Measurements from ENCODE around the gene GATAD2B.
A peak's percentile ranks its signal among the peaks of the same experiment; 100 is the strongest.

The GATAD2B gene

DNA sequence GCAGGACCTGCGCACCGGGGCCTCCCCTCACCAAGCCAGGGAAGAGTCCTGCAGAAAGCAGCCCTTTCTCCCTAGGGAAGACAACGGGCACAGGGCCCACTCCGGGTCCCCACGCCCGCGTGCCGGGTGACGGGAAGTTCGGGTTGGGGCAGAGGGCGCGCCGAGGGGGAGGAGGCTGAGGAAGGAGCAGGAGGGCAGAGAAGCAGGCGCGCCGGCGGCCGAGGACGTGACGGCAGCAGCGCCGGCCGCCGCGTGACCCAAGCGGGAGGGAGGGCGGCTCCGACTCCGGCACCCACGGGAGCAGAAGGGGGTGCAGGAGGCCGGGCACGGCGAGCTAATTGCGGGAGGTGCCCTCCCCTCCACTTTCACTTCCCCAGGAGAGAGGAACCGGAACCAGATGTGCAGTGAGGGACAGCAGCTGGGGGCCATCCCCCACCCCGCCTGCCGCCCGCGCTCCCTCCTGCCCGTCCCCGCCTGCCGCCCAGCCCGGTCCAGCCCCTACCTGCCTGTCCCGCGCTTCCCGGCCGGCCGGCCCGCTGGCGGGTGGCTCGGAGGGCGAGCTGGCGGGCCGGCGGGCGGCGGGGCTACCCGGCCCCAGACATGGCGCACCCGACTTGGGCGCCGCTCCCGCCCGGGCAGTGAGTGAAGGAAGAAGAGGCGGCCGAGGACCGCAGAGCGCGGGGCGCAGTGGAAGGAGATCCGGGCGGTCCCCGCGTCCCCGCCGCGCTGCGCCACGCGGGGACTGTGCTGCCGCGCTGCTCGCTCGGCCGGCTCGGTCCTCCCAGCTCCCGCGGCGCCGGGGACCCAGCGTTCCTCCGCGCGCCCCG, 23.2 kb upstream of the GATAD2B start (continued):
- TF ChIP-seq, protein P1, sequence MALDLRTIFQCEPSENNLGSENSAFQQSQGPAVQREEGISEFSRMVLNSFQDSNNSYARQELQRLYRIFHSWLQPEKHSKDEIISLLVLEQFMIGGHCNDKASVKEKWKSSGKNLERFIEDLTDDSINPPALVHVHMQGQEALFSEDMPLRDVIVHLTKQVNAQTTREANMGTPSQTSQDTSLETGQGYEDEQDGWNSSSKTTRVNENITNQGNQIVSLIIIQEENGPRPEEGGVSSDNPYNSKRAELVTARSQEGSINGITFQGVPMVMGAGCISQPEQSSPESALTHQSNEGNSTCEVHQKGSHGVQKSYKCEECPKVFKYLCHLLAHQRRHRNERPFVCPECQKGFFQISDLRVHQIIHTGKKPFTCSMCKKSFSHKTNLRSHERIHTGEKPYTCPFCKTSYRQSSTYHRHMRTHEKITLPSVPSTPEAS (tag by site-specific recombination; IDR thresholded peaks at IDR 0.05): peak; percentile 79; the same call in 1 of the 2 replicates
- TF ChIP-seq, protein P2, sequence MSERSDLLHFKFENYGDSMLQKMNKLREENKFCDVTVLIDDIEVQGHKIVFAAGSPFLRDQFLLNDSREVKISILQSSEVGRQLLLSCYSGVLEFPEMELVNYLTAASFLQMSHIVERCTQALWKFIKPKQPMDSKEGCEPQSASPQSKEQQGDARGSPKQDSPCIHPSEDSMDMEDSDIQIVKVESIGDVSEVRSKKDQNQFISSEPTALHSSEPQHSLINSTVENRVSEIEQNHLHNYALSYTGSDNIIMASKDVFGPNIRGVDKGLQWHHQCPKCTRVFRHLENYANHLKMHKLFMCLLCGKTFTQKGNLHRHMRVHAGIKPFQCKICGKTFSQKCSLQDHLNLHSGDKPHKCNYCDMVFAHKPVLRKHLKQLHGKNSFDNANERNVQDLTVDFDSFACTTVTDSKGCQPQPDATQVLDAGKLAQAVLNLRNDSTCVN (tag by site-specific recombination; optimal IDR thresholded peaks at IDR 0.05): peak; percentile 98
- TF ChIP-seq, protein P3, sequence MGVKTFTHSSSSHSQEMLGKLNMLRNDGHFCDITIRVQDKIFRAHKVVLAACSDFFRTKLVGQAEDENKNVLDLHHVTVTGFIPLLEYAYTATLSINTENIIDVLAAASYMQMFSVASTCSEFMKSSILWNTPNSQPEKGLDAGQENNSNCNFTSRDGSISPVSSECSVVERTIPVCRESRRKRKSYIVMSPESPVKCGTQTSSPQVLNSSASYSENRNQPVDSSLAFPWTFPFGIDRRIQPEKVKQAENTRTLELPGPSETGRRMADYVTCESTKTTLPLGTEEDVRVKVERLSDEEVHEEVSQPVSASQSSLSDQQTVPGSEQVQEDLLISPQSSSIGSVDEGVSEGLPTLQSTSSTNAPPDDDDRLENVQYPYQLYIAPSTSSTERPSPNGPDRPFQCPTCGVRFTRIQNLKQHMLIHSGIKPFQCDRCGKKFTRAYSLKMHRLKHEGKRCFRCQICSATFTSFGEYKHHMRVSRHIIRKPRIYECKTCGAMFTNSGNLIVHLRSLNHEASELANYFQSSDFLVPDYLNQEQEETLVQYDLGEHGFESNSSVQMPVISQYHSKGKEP (tag by site-specific recombination; IDR thresholded peaks at IDR 0.05): no peak
- TF ChIP-seq SP3 (tag by site-specific recombination; IDR thresholded peaks at IDR 0.05) (peak; percentile 76), GLIS1 (tag by site-specific recombination; IDR thresholded peaks at IDR 0.05) (peak; percentile 98), ZNF514 (tag by site-specific recombination; IDR thresholded peaks at IDR 0.05) (no peak), ZNF366 (tag by site-specific recombination; conservative IDR thresholded peaks at IDR 0.05) (0 out of 2 replicates have a peak, but pooled peaks have one; percentile 15), ZNF629 (tag by site-specific recombination; IDR thresholded peaks at IDR 0.05) (peak; percentile 62; the same call in 1 of the 2 replicates), ZNF473 (tag by site-specific recombination; IDR thresholded peaks at IDR 0.05) (no peak), ZNF571 (tag by site-specific recombination; IDR thresholded peaks at IDR 0.05) (no peak), GLIS2 (tag by site-specific recombination; IDR thresholded peaks at IDR 0.05) (peak; percentile 98), HOXC10 (CRISPR knock-in tag; IDR thresholded peaks at IDR 0.05) (no peak), ZNF341 (tag by site-specific recombination; IDR thresholded peaks at IDR 0.05; ENCODE audit: low read depth) (peak; percentile 89), ZNF16 (tag by site-specific recombination; IDR thresholded peaks at IDR 0.05; ENCODE audit: low read depth) (no peak), ZNF394 (tag by site-specific recombination; IDR thresholded peaks at IDR 0.05; ENCODE audit: borderline replicate concordance) (peak; percentile 43; the same call in 1 of the 2 replicates), ZXDB (tag by site-specific recombination; IDR thresholded peaks at IDR 0.05) (peak; percentile 38; the same call in 1 of the 2 replicates), ZNF510 (tag by site-specific recombination; IDR thresholded peaks at IDR 0.05; ENCODE audit: insufficient replicate concordance) (no peak), ZNF324 (tag by site-specific recombination; IDR thresholded peaks at IDR 0.05) (peak; percentile 42; the same call in 1 of the 2 replicates), ZSCAN16 (tag by site-specific recombination; IDR thresholded peaks at IDR 0.05) (no peak), ZNF792 (tag by site-specific recombination; IDR thresholded peaks at IDR 0.05) (no peak), OSR2 (tag by site-specific recombination; IDR thresholded peaks at IDR 0.05) (peak; percentile 64), ZNF146 (tag by site-specific recombination; IDR thresholded peaks at IDR 0.05) (0 out of 2 replicates have a peak, but pooled peaks have one; percentile 5), ZNF423 (tag by site-specific recombination; IDR thresholded peaks at IDR 0.05) (peak; percentile 98), ZBTB48 (tag by site-specific recombination; IDR thresholded peaks at IDR 0.05) (peak; percentile 52; the same call in 1 of the 2 replicates), ZNF654 (tag by site-specific recombination; IDR thresholded peaks at IDR 0.05; ENCODE audit: low read depth) (no peak)
- TF ChIP-seq, protein P4, sequence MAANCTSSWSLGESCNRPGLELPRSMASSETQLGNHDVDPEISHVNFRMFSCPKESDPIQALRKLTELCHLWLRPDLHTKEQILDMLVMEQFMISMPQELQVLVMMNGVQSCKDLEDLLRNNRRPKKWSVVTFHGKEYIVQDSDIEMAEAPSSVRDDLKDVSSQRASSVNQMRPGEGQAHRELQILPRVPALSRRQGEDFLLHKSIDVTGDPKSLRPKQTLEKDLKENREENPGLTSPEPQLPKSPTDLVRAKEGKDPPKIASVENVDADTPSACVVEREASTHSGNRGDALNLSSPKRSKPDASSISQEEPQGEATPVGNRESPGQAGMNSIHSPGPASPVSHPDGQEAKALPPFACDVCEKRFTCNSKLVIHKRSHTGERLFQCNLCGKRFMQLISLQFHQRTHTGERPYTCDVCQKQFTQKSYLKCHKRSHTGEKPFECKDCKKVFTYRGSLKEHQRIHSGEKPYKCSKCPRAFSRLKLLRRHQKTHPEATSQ (tag by site-specific recombination; IDR thresholded peaks at IDR 0.05): 0 out of 2 replicates have a peak, but pooled peaks have one; percentile 22
- TF ChIP-seq, protein P5, sequence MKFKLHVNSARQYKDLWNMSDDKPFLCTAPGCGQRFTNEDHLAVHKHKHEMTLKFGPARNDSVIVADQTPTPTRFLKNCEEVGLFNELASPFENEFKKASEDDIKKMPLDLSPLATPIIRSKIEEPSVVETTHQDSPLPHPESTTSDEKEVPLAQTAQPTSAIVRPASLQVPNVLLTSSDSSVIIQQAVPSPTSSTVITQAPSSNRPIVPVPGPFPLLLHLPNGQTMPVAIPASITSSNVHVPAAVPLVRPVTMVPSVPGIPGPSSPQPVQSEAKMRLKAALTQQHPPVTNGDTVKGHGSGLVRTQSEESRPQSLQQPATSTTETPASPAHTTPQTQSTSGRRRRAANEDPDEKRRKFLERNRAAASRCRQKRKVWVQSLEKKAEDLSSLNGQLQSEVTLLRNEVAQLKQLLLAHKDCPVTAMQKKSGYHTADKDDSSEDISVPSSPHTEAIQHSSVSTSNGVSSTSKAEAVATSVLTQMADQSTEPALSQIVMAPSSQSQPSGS (tag by site-specific recombination; IDR thresholded peaks at IDR 0.05; ENCODE audit: low read depth): no peak
- TF ChIP-seq, protein P6, sequence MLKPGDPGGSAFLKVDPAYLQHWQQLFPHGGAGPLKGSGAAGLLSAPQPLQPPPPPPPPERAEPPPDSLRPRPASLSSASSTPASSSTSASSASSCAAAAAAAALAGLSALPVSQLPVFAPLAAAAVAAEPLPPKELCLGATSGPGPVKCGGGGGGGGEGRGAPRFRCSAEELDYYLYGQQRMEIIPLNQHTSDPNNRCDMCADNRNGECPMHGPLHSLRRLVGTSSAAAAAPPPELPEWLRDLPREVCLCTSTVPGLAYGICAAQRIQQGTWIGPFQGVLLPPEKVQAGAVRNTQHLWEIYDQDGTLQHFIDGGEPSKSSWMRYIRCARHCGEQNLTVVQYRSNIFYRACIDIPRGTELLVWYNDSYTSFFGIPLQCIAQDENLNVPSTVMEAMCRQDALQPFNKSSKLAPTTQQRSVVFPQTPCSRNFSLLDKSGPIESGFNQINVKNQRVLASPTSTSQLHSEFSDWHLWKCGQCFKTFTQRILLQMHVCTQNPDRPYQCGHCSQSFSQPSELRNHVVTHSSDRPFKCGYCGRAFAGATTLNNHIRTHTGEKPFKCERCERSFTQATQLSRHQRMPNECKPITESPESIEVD (tag by site-specific recombination; IDR thresholded peaks at IDR 0.05): no peak
